K562 (cell line): ENCODE data around the gene TRIM14. TPM values are rescaled to one million over a fixed set of nuclear protein-coding genes. Genes with fewer than 3 reads are reported as not detected.

Experiments used
- FOXK1 ChIP-seq: sonication (generic); formaldehyde crosslinking; IDR thresholded peaks from 2 replicates; pipeline ENCODE4 v1.8.0; 2022; ENCODE audit warnings: missing genetic modification reagents, mild to moderate bottlenecking, borderline replicate concordance
- MAZ ChIP-seq, 2 experiments: fragments of 450-650 bp in 1 of 2; sonication (generic) in 1 of 2; formaldehyde crosslinking; IDR thresholded peaks in 1 of 2; conservative IDR thresholded peaks in 1 of 2; 2 replicates each; pipeline versions ENCODE4 v1.4.0 to v1.5.0; 2020; ENCODE audit warnings: mild to moderate bottlenecking in 1 of 2, missing genetic modification reagents in 1 of 2
- NR2F6 ChIP-seq: fragments of 450-650 bp; formaldehyde crosslinking; IDR thresholded peaks from 2 replicates; pipeline ENCODE4 v1.4.0; 2020; ENCODE audit warnings: mild to moderate bottlenecking
- PHF8 ChIP-seq: fragments of 200-600 bp; sonication (generic); IDR thresholded peaks from 2 replicates; pipeline ENCODE4 v1.6.1; 2012; ENCODE audit warnings: mixed run types, mild to moderate bottlenecking, inconsistent platforms, low read length, moderate library complexity, borderline replicate concordance
- RFX1 ChIP-seq: fragments of 450-650 bp; IDR thresholded peaks from 2 replicates; pipeline ENCODE4 v1.6.1; 2016; ENCODE audit warnings: mild to moderate bottlenecking, moderate library complexity
- SMAD4 ChIP-seq: fragments of 250-450 bp; sonication (Bioruptor Pico); conservative IDR thresholded peaks from 2 replicates; pipeline ENCODE4 v1.8.0; 2021; ENCODE audit warnings: inconsistent platforms, mild to moderate bottlenecking, moderate library complexity
- SMARCA5 ChIP-seq: fragments of 450-650 bp; IDR thresholded peaks from 2 replicates; pipeline ENCODE4 v1.6.1; 2016
- SMARCB1 ChIP-seq: IDR thresholded peaks from 2 replicates; pipeline ENCODE4 v1.6.1; 2011; ENCODE audit warnings: improper control_type of control experiment, low read depth; ENCODE audit not compliant: insufficient read length
- SPI1 ChIP-seq: IDR thresholded peaks from 2 replicates; pipeline ENCODE4 v1.6.1; 2011; ENCODE audit warnings: low read depth, low read length, control low read depth, borderline replicate concordance
- TAF7 ChIP-seq: fragments of 450-650 bp; IDR thresholded peaks from 2 replicates; pipeline ENCODE4 v1.6.1; 2016; ENCODE audit warnings: missing genetic modification characterization, missing compliant biosample characterization
- ZFX ChIP-seq: sonication (generic); formaldehyde crosslinking; IDR thresholded peaks from 2 replicates; pipeline ENCODE4 v1.8.0; 2022; ENCODE audit warnings: mild to moderate bottlenecking, missing genetic modification reagents, moderate library complexity
- ZNF586 ChIP-seq: fragments of 450-650 bp; formaldehyde crosslinking; conservative IDR thresholded peaks from 2 replicates; pipeline ENCODE4 v1.4.0; 2020; ENCODE audit warnings: mild to moderate bottlenecking, moderate library complexity
- polyA plus RNA-seq, 8 experiments: library from polyadenylated mRNA; depleted of rRNA in 4 of 8; stranded (reverse) in 5 of 8; unstranded in 3 of 8; fragments of >200 nt; fragmentation: Nextera tagmentation in 2 of 8; fragmentation: Illumina TruSeq in 1 of 8; extraction: Ambion mirVana in 2 of 8; extraction: Trizol in 1 of 8; gene quantifications; 2 replicates each; pipeline versions ENCODE4 v1.2.1 to v1.2.3, GENCODE V29; 2011 to 2014; ENCODE audit warnings: inconsistent platforms in 1 of 8, missing spikeins in 1 of 8
- total RNA-seq, 7 experiments: library from RNA; depleted of rRNA in 6 of 7; stranded (reverse); fragments of >200 nt in 6 of 7; fragmentation: Illumina TruSeq in 2 of 7; extraction: Trizol in 2 of 7; gene quantifications; 2 replicates each; pipeline versions ENCODE4 v1.2.1 to v1.2.3, GENCODE V29; 2011 to 2021; ENCODE audit warnings: low replicate concordance in 1 of 7
- TF ChIP-seq, protein P1 (sequence below), 2 experiments: fragments of 200-800 bp in 1 of 2; sonication (Bioruptor generic) in 1 of 2; sonication (generic) in 1 of 2; formaldehyde crosslinking in 1 of 2; IDR thresholded peaks in 1 of 2; conservative IDR thresholded peaks in 1 of 2; 2 replicates each; pipeline versions ENCODE4 v1.5.0 to v1.6.1; 2016 to 2020; ENCODE audit warnings: missing compliant biosample characterization in 1 of 2, missing genetic modification characterization in 1 of 2, missing genetic modification reagents in 1 of 2
- TF ChIP-seq, protein P2 (sequence below), 2 experiments: fragments of 250-450 bp in 1 of 2; fragments of 450-650 bp in 1 of 2; sonication (Bioruptor Pico) in 1 of 2; IDR thresholded peaks; 2 replicates each; pipeline versions ENCODE4 v1.6.1 to v1.8.0; 2016 to 2021; ENCODE audit warnings: mild to moderate bottlenecking in 2 of 2, moderate library complexity in 2 of 2, missing compliant biosample characterization in 1 of 2, missing genetic modification characterization in 1 of 2
- TF ChIP-seq, protein P3 (sequence below): fragments of 450-650 bp; IDR thresholded peaks from 2 replicates; pipeline ENCODE4 v1.6.1; 2016; ENCODE audit warnings: mild to moderate bottlenecking
- TF ChIP-seq, protein P4 (sequence below): fragments of 250-450 bp; sonication (Bioruptor Pico); IDR thresholded peaks from 2 replicates; pipeline ENCODE4 v1.4.0; 2020; ENCODE audit warnings: mild to moderate bottlenecking, moderate library complexity
- TF ChIP-seq, protein P5 (sequence below), 3 experiments: IDR thresholded peaks in 2 of 3; conservative IDR thresholded peaks in 1 of 3; 2 replicates each; pipeline ENCODE4 v1.5.1; 2011 to 2012; ENCODE audit warnings: low read length in 3 of 3, mild to moderate bottlenecking in 3 of 3, control low read depth in 2 of 3, improper control_type of control experiment in 1 of 3, inconsistent platforms in 1 of 3, low read depth in 1 of 3, mixed read lengths in 1 of 3, moderate library complexity in 1 of 3; ENCODE audit not compliant: insufficient read depth in 2 of 3

The TRIM14 gene
- total and polyA plus RNA-seq, 9 of the 15 experiments (the other 6 are each of a cell fraction or from before 2014, with no cell fraction given), result 7.6 to 41.0 (median 17.9) TPM

DNA sequence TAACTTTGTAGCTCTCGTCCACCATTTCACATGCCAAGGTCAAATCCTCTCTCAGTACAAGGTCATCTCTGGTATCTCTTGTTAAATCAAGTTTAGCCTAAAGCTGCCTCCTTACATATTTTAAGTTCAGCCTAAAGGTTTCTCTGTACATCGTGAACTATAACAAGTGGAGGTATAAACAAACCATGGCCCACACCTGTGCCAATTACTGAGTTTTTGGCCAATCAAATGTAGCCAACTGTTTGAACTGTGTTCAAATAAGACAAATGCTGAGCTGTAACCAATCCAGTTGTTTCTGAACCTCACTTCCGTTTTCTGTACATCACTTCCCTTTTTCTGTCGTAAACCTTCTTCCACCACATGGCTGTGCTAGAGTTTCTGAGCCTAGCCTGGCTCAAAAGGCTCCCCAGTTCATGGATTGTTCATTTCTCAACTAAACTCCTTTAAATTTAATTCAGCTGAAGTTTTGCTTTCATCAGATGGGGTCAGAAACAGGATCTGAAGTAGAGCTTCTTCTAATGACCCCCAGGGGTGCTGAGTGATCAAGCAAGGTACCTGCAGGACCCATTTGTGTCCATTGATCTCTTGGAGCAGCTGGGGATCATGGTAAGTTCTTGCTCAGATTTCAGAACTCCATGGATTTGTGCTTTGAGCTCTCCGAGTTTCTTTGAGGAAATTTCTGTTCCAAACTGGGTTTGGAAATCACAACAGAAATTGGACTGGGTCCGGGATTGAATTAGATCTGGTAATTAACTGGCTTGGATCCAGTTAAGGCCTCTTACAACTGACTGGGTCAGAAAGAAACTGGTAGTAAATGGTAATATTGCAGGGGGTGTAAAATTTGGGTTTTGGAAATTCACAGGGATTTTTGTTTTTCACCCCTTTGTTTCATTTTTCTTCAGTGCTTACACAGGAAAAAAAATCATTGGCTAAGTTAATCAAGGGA lies 73.5 kb downstream of the TRIM14 start (continued):
- TF ChIP-seq, protein P1, sequence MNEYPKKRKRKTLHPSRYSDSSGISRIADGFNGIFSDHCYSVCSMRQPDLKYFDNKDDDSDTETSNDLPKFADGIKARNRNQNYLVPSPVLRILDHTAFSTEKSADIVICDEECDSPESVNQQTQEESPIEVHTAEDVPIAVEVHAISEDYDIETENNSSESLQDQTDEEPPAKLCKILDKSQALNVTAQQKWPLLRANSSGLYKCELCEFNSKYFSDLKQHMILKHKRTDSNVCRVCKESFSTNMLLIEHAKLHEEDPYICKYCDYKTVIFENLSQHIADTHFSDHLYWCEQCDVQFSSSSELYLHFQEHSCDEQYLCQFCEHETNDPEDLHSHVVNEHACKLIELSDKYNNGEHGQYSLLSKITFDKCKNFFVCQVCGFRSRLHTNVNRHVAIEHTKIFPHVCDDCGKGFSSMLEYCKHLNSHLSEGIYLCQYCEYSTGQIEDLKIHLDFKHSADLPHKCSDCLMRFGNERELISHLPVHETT (CRISPR knock-in tag; conservative IDR thresholded peaks at IDR 0.05 in 1 of 2, IDR thresholded peaks at IDR 0.05 in 1 of 2), result peak in 1 of 2 experiments; percentile 59; a peak in 1 of 4 replicates
- TF ChIP-seq SPI1 (peak; percentile 100), SMAD4 (peak; percentile 38; the same call in 1 of the 2 replicates), RFX1 (no peak), ZNF586 (CRISPR knock-in tag) (no peak), ZFX (CRISPR knock-in tag) (no peak), SMARCA5 (no peak), FOXK1 (CRISPR knock-in tag) (no peak), TAF7 (tag) (peak; percentile 60; the same call in 1 of the 2 replicates), NR2F6 (no peak), SMARCB1 (no peak), PHF8 (peak; percentile 57; the same call in 1 of the 2 replicates), MAZ (CRISPR knock-in tag; conservative IDR thresholded peaks at IDR 0.05 in 1 of 2, IDR thresholded peaks at IDR 0.05 in 1 of 2) (0 out of 4 replicates have a peak, but pooled peaks of 1 of the 2 experiments have one; percentile 8)
- TF ChIP-seq, protein P2, sequence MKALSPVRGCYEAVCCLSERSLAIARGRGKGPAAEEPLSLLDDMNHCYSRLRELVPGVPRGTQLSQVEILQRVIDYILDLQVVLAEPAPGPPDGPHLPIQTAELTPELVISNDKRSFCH (CRISPR knock-in tag; IDR thresholded peaks at IDR 0.05), result no peak
- TF ChIP-seq, protein P2 (tag; IDR thresholded peaks at IDR 0.05), result peak; percentile 80; the same call in 1 of the 2 replicates
- TF ChIP-seq, protein P3, sequence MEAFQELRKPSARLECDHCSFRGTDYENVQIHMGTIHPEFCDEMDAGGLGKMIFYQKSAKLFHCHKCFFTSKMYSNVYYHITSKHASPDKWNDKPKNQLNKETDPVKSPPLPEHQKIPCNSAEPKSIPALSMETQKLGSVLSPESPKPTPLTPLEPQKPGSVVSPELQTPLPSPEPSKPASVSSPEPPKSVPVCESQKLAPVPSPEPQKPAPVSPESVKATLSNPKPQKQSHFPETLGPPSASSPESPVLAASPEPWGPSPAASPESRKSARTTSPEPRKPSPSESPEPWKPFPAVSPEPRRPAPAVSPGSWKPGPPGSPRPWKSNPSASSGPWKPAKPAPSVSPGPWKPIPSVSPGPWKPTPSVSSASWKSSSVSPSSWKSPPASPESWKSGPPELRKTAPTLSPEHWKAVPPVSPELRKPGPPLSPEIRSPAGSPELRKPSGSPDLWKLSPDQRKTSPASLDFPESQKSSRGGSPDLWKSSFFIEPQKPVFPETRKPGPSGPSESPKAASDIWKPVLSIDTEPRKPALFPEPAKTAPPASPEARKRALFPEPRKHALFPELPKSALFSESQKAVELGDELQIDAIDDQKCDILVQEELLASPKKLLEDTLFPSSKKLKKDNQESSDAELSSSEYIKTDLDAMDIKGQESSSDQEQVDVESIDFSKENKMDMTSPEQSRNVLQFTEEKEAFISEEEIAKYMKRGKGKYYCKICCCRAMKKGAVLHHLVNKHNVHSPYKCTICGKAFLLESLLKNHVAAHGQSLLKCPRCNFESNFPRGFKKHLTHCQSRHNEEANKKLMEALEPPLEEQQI, result peak; percentile 90
- TF ChIP-seq, protein P4, sequence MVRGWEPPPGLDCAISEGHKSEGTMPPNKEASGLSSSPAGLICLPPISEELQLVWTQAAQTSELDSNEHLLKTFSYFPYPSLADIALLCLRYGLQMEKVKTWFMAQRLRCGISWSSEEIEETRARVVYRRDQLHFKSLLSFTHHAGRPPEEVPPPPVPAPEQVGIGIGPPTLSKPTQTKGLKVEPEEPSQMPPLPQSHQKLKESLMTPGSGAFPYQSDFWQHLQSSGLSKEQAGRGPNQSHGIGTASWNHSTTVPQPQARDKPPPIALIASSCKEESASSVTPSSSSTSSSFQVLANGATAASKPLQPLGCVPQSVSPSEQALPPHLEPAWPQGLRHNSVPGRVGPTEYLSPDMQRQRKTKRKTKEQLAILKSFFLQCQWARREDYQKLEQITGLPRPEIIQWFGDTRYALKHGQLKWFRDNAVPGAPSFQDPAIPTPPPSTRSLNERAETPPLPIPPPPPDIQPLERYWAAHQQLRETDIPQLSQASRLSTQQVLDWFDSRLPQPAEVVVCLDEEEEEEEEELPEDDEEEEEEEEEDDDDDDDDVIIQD (CRISPR knock-in tag), result no peak
- TF ChIP-seq, protein P5, sequence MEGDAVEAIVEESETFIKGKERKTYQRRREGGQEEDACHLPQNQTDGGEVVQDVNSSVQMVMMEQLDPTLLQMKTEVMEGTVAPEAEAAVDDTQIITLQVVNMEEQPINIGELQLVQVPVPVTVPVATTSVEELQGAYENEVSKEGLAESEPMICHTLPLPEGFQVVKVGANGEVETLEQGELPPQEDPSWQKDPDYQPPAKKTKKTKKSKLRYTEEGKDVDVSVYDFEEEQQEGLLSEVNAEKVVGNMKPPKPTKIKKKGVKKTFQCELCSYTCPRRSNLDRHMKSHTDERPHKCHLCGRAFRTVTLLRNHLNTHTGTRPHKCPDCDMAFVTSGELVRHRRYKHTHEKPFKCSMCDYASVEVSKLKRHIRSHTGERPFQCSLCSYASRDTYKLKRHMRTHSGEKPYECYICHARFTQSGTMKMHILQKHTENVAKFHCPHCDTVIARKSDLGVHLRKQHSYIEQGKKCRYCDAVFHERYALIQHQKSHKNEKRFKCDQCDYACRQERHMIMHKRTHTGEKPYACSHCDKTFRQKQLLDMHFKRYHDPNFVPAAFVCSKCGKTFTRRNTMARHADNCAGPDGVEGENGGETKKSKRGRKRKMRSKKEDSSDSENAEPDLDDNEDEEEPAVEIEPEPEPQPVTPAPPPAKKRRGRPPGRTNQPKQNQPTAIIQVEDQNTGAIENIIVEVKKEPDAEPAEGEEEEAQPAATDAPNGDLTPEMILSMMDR (IDR thresholded peaks at IDR 0.05 in 2 of 3, conservative IDR thresholded peaks at IDR 0.05 in 1 of 3; ENCODE audit: insufficient read depth in 2 of 3, low read depth in 1 of 3, low read length in 3 of 3), result peak; percentile 3 to 30 (median 23); a peak in 1 of 6 replicates
